DND-41 (cell line): ENCODE results near the gene MECP2.

Experiments used
- ATAC-seq: fragments of 200-7000 bp; cut with Tn5 transposase; 3 replicates; pipeline ENCODE4 v1.9.1; 2021; ENCODE audit warnings: low read depth; ENCODE audit not compliant: insufficient read depth
- DNase-seq: peaks from one replicate; pipeline ENCODE4 v3.0.0-alpha.2; 2020
- H2AFZ ChIP-seq: 2 replicates; pipeline ENCODE4 v1.6.0; 2012; ENCODE audit warnings: low read depth, low read length
- H3K27ac ChIP-seq: 2 replicates; pipeline ENCODE4 v1.5.1; 2012; ENCODE audit warnings: low read length, inconsistent platforms
- H3K27me3 ChIP-seq: fragments of 200-600 bp; sonication (generic); 2 replicates; pipeline ENCODE4 v1.6.0; 2012; ENCODE audit warnings: low read length, mild to moderate bottlenecking, inconsistent platforms; ENCODE audit not compliant: insufficient read depth, poor library complexity
- H3K36me3 ChIP-seq: 2 replicates; pipeline ENCODE4 v1.5.1; 2012; ENCODE audit warnings: low read length, inconsistent platforms; ENCODE audit not compliant: insufficient read depth
- H3K4me1 ChIP-seq: 2 replicates; pipeline ENCODE4 v1.5.1; 2012; ENCODE audit warnings: mild to moderate bottlenecking, low read length; ENCODE audit not compliant: insufficient read depth
- H3K4me2 ChIP-seq: 2 replicates; pipeline ENCODE4 v1.6.0; 2012; ENCODE audit warnings: mild to moderate bottlenecking, moderate library complexity, low read length, inconsistent platforms; ENCODE audit not compliant: insufficient read depth
- H3K4me3 ChIP-seq, 2 experiments: fragments of 200-600 bp in 1 of 2; shearing (Covaris generic) in 1 of 2; 2 replicates each; pipeline ENCODE4 v1.5.1; 2012 to 2016; ENCODE audit warnings: inconsistent platforms in 2 of 2, low read length in 2 of 2, mild to moderate bottlenecking in 2 of 2, low read depth in 1 of 2, moderate library complexity in 1 of 2
- H3K79me2 ChIP-seq: 2 replicates; pipeline ENCODE4 v1.6.0; 2012; ENCODE audit warnings: low read length, inconsistent platforms; ENCODE audit not compliant: insufficient read depth
- H3K9ac ChIP-seq: 2 replicates; pipeline ENCODE4 v1.6.0; 2012; ENCODE audit warnings: low read depth, mild to moderate bottlenecking, inconsistent platforms, low read length, moderate library complexity
- H3K9me3 ChIP-seq: 2 replicates; pipeline ENCODE4 v1.5.1; 2012; ENCODE audit warnings: low read length, moderate library complexity, mild to moderate bottlenecking, inconsistent platforms; ENCODE audit not compliant: insufficient read depth, severe bottlenecking
- H4K20me1 ChIP-seq: 2 replicates; pipeline ENCODE4 v1.6.0; 2012; ENCODE audit warnings: low read length; ENCODE audit not compliant: insufficient read depth
- CTCF ChIP-seq: IDR thresholded peaks from 2 replicates; pipeline ENCODE4 v1.5.1; 2012; ENCODE audit warnings: borderline replicate concordance, low read length, moderate library complexity, mild to moderate bottlenecking; ENCODE audit not compliant: poor library complexity, severe bottlenecking; ENCODE audit errors: extremely low read depth
- EZH2 ChIP-seq: IDR thresholded peaks from 3 replicates; pipeline ENCODE4 v1.6.1; 2012; ENCODE audit warnings: borderline replicate concordance, low read depth, mild to moderate bottlenecking, moderate library complexity, low read length, inconsistent platforms; ENCODE audit not compliant: severe bottlenecking

Gene MECP2

GRCh38 chrX:154033848-154034247 lies 63.7 kb downstream of the MECP2 start:
- no peak for ATAC-seq
- Histone ChIP-seq H3K4me2 (no peak overlapping the region), H3K9me3 (no peaks in the 10 kb centered on the region), H4K20me1 (peaks cover 30% of the 10 kb centered on the region), H3K4me3 (no peak overlapping the region), H3K9ac (no peak overlapping the region), H3K27ac (no peak overlapping the region), H3K27me3 (no peaks in the 10 kb centered on the region), H3K36me3 (peaks cover 55% of the 10 kb centered on the region), H3K79me2 (peaks cover 59% of the 10 kb centered on the region), H2AFZ (no peak overlapping the region), H3K4me1 (no peaks in the 10 kb centered on the region)
- DNase-seq = no peak
- no peak for TF ChIP-seq EZH2
- TF ChIP-seq CTCF = no peak

GRCh38 chrX:154032653-154033052 lies 64.9 kb downstream of the MECP2 start:
- Histone ChIP-seq H3K27me3 (no peaks in the 10 kb centered on the region), H3K27ac (no peak overlapping the region), H3K9ac (no peak overlapping the region), H3K9me3 (no peaks in the 10 kb centered on the region), H2AFZ (no peak overlapping the region), H3K79me2 (peaks cover 50% of the 10 kb centered on the region), H3K4me2 (no peak overlapping the region), H3K4me3 (no peak overlapping the region), H3K4me1 (no peaks in the 10 kb centered on the region), H3K36me3 (peaks cover 62% of the 10 kb centered on the region), H4K20me1 (peaks cover 28% of the 10 kb centered on the region)
- no peak for DNase-seq
- ATAC-seq = no peak
- TF ChIP-seq EZH2 = no peak
- no peak for TF ChIP-seq CTCF

- H3K9me3 ChIP-seq = no peaks in the 10 kb centered on the region
- no peak overlapping the region for H3K4me2 ChIP-seq
- no peak overlapping the region for H2AFZ ChIP-seq
- peaks cover 28% of the 10 kb centered on the region for H4K20me1 ChIP-seq
- TF ChIP-seq CTCF (no peak), EZH2 (no peak)
- no peak overlapping the region for H3K9ac ChIP-seq
- no peaks in the 10 kb centered on the region for H3K27me3 ChIP-seq
- ATAC-seq (no peak), DNase-seq (no peak)
- no peaks in the 10 kb centered on the region for H3K4me1 ChIP-seq
- H3K79me2 ChIP-seq = peaks cover 46% of the 10 kb centered on the region
- H3K36me3 ChIP-seq = peaks cover 67% of the 10 kb centered on the region
- no peak overlapping the region for H3K4me3 ChIP-seq
- no peak overlapping the region for H3K27ac ChIP-seq
Measured at GRCh38 chrX:154032160-154032559, 65.4 kb downstream of the MECP2 start.

GRCh38 chrX:154030715-154031305 lies 66.7 kb downstream of the MECP2 start:
- DNase-seq (no peak), ATAC-seq (no peak)
- no peaks in the 10 kb centered on the region for H3K27me3 ChIP-seq
- no peak overlapping the region for H3K4me3 ChIP-seq
- TF ChIP-seq CTCF (no peak), EZH2 (no peak)
- no peaks in the 10 kb centered on the region for H3K4me1 ChIP-seq
- no peaks in the 10 kb centered on the region for H3K9me3 ChIP-seq
- no peak overlapping the region for H3K9ac ChIP-seq
- H3K4me2 ChIP-seq = no peak overlapping the region
- H4K20me1 ChIP-seq = peaks cover 24% of the 10 kb centered on the region
- peaks cover 71% of the 10 kb centered on the region for H3K36me3 ChIP-seq
- H3K27ac ChIP-seq = no peak overlapping the region
- no peak overlapping the region for H2AFZ ChIP-seq
- H3K79me2 ChIP-seq = peaks cover 38% of the 10 kb centered on the region
